ENCODE measurements around the gene AQP11. TPM values are rescaled to one million over a fixed set of nuclear protein-coding genes. Genes with fewer than 3 reads are reported as not detected.
"Not testable (repeated sequence)": the region's sequence is repeated elsewhere in the genome, so short reads cannot be mapped to it uniquely, and the experiment has no call there.

AQP11 gene
- total and polyA plus RNA-seq, 8 donors: 0.38 to 16.1 (median 0.91) TPM; not detected in 2

DNA sequence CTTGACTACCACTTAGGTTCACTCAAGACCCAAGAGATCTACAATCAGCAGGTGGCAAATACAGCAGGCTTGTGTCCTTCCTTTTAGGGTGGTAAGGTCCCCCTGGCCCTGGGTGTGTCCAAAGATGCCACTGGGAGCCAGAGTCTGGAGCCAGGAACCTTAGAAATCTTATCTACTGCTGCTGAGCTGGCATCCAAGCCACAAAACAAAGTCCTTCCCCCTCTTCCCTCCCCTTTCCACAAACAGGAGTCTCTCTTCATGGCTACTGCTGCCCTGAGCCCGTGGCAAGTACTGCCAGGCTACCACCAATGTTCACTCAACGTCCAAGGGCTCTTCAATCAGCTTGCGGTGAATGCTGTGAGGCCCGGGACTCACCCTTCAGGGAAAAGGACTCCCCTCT lies 21.4 kb upstream of the AQP11 start:
- no peak for DNase-seq
- H3K27ac ChIP-seq: no peak overlapping the region
- no peaks in the 10 kb centered on the region for H3K9me3 ChIP-seq
- H3K4me1 ChIP-seq: no peaks in the 10 kb centered on the region
- H3K27me3 ChIP-seq: no peaks in the 10 kb centered on the region
- H3K4me3 ChIP-seq: no peak overlapping the region
- no peaks in the 10 kb centered on the region for H3K36me3 ChIP-seq
- 53 to 77% (median 62%) methylated on average over 4 of the region's 4 CpGs for WGBS, 5 donors
- intact Hi-C loops (cut with DNase I; ENCODE audit: low total_unique reads): no loop called here
- TF ChIP-seq POLR2A (IDR thresholded peaks at IDR 0.05) (no peak), EP300 (IDR thresholded peaks at IDR 0.05) (no peak), POLR2AphosphoS5 (IDR thresholded peaks at IDR 0.05) (no peak)
- TF ChIP-seq, protein P1, sequence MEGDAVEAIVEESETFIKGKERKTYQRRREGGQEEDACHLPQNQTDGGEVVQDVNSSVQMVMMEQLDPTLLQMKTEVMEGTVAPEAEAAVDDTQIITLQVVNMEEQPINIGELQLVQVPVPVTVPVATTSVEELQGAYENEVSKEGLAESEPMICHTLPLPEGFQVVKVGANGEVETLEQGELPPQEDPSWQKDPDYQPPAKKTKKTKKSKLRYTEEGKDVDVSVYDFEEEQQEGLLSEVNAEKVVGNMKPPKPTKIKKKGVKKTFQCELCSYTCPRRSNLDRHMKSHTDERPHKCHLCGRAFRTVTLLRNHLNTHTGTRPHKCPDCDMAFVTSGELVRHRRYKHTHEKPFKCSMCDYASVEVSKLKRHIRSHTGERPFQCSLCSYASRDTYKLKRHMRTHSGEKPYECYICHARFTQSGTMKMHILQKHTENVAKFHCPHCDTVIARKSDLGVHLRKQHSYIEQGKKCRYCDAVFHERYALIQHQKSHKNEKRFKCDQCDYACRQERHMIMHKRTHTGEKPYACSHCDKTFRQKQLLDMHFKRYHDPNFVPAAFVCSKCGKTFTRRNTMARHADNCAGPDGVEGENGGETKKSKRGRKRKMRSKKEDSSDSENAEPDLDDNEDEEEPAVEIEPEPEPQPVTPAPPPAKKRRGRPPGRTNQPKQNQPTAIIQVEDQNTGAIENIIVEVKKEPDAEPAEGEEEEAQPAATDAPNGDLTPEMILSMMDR (IDR thresholded peaks at IDR 0.05): no peak

DNA sequence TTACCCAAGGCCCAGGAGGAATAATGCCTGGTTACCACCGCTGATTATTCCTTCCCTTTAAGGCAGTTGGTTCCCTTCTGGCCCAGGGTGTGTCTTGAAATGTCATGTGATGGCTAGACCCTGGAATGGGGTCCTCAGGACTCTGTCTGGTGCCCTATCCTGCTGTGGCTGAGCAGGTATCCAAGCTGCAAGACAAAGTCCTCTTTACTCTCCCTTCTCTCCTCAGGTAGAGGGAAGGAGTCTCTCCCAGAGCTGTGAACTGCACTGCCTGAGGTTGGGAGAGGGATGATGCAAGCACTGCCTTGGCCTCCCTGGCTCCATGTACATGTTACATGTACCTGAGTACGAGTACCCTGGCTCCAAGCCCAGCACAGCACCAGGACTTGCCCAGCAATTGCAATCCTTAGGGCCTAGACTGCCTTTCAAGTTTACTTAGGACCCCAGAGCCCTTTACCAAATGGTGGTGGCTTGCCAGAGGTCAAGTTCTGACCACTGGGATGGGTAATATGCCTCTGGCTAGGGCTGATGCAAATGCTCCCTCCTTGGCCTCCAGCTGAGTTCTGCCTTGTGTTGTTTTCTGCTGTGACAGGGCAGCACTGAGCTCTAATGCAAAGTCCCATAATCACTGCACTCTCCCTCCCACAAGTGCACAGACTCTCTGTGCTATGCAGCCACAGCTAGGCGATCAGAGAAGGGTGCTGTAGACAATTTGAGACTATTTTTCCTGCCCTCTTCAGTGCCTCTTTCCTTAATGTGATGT lies 20.7 kb upstream of the AQP11 start:
- H3K27me3 ChIP-seq: no peaks in the 10 kb centered on the region
- H3K9me3 ChIP-seq: no peaks in the 10 kb centered on the region
- H3K27ac ChIP-seq: no peak overlapping the region
- intact Hi-C loops (cut with DNase I; ENCODE audit: low total_unique reads): no loop called here
- TF ChIP-seq POLR2A (IDR thresholded peaks at IDR 0.05) (no peak), POLR2AphosphoS5 (IDR thresholded peaks at IDR 0.05) (no peak), EP300 (IDR thresholded peaks at IDR 0.05) (no peak)
- TF ChIP-seq, protein P1 (IDR thresholded peaks at IDR 0.05): no peak
- no peak overlapping the region for H3K4me3 ChIP-seq
- no peak for DNase-seq
- no peaks in the 10 kb centered on the region for H3K4me1 ChIP-seq
- no peaks in the 10 kb centered on the region for H3K36me3 ChIP-seq
- 71 to 91% (median 76%) methylated on average over 2 to 3 of the region's 3 CpGs for WGBS, 5 donors

DNA sequence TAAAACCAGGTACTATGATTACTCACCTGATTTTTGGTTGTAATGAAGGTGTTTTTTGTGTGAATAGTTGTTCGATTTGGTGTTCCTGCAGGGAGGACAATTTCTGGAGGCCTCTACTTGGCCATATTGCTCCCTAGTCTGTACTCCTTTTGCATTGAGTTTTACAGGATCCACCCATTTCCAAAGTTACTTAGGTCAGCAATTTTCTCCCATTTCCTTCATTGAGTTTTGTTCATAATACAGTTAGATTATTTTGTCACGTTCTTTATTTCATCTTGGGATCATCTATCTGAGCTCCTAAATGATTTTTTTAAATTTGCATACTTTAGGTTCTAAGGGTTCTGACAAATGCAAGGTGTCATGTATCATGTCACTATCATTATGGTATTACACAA lies 20.1 kb upstream of the AQP11 start:
- no peak for TF ChIP-seq EP300 (IDR thresholded peaks at IDR 0.05)
- no peak for TF ChIP-seq POLR2AphosphoS5 (IDR thresholded peaks at IDR 0.05)
- TF ChIP-seq POLR2A (IDR thresholded peaks at IDR 0.05): no peak
- TF ChIP-seq, protein P1 (IDR thresholded peaks at IDR 0.05): no peak

DNA sequence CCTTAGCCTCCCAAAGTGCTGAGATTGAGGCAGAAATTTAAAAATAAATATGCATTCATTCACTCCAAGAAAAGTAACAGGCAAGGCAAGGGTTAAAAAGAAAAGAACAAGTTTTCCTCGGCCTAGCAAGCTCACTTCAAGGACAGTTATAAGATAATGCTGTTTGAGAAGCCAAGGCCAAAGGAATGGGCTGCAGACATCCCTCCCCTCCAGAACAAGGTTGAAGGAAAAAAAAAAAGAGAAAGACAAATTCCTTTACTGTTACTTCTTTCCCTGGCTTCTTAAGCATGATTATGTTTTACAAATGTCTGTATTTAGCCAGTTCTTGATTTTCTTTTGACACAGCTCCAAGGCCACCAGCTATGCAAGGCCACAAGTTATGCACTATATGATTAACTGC lies 18.9 kb upstream of the AQP11 start:
- WGBS, 5 donors: 6 to 19% (median 17%) methylated on average over 1 of the region's 1 CpG
- H3K4me3 ChIP-seq; H3K36me3 ChIP-seq; intact Hi-C loops (cut with DNase I; ENCODE audit: low total_unique reads); H3K27me3 ChIP-seq; H3K4me1 ChIP-seq; H3K9me3 ChIP-seq; H3K27ac ChIP-seq: not testable (repeated sequence)
- DNase-seq: peak in 1 of 2 donors; percentile 43

More for the DNA sequence above, 20.1 kb upstream of the AQP11 start:
- H3K9me3 ChIP-seq: no peaks in the 10 kb centered on the region
- H3K27me3 ChIP-seq: no peaks in the 10 kb centered on the region
- H3K4me3 ChIP-seq: no peak overlapping the region
- intact Hi-C loops (cut with DNase I; ENCODE audit: low total_unique reads): no loop called here
- no peaks in the 10 kb centered on the region for H3K4me1 ChIP-seq
- H3K36me3 ChIP-seq: no peaks in the 10 kb centered on the region
- 81 to 95% (median 91%) methylated on average over 2 of the region's 2 CpGs for WGBS, 5 donors
- no peak for DNase-seq
- H3K27ac ChIP-seq: no peak overlapping the region

GRCh38 chr11:77575428-77575827 lies 14.3 kb upstream of the AQP11 start:
- H3K9me3 ChIP-seq; H3K4me3 ChIP-seq; H3K36me3 ChIP-seq; H3K4me1 ChIP-seq; DNase-seq; H3K27ac ChIP-seq; intact Hi-C loops (cut with DNase I; ENCODE audit: low total_unique reads); H3K27me3 ChIP-seq: not testable (repeated sequence)
- WGBS, 5 donors: 6 to 24% (median 10%) methylated on average over 1 of the region's 1 CpG

All from stomach (tissue), 9 donors.